Stomach smooth muscle (tissue), 2 donors: ENCODE results near the gene TMEM106B.
"Not testable (repeated sequence)": the region's sequence is repeated elsewhere in the genome, so short reads cannot be mapped to it uniquely, and the experiment has no call there.

Source experiments
- H3K27ac ChIP-seq: one replicate; pipeline ENCODE4 v1.7.0; 2013; ENCODE audit warnings: mild to moderate bottlenecking, low read length, inconsistent platforms
- H3K27me3 ChIP-seq, 2 donors: one replicate each; pipeline ENCODE4 v1.7.0; 2013; ENCODE audit warnings: low read length in 2 of 2; ENCODE audit not compliant: insufficient read depth in 2 of 2, control insufficient read depth in 1 of 2
- H3K36me3 ChIP-seq, 2 donors: one replicate each; pipeline ENCODE4 v1.7.0; 2013; ENCODE audit warnings: low read length in 2 of 2; ENCODE audit not compliant: control insufficient read depth in 2 of 2, insufficient read depth in 2 of 2
- H3K4me1 ChIP-seq: one replicate; pipeline ENCODE4 v1.7.0; 2013; ENCODE audit warnings: low read length; ENCODE audit not compliant: control insufficient read depth, insufficient read depth
- H3K4me3 ChIP-seq, 2 donors: one replicate each; pipeline ENCODE4 v1.7.0; 2013; ENCODE audit warnings: low read length in 2 of 2
- H3K9ac ChIP-seq, 2 donors: one replicate each; pipeline ENCODE4 v1.7.0; 2013; ENCODE audit warnings: low read length in 2 of 2, mild to moderate bottlenecking in 1 of 2
- H3K9me3 ChIP-seq, 2 donors: one replicate each; pipeline ENCODE4 v1.7.0; 2013; ENCODE audit warnings: low read length in 2 of 2; ENCODE audit not compliant: control insufficient read depth in 2 of 2
- donor health status: healthy.
- donor health status: Pancreatic carcinoma.

The TMEM106B gene

GRCh38 chr7:12211054-12211710 lies at the start of gene TMEM106B:
Gene TMEM106B, plus strand, starts transcription at chr7:12211294. Its CDS starts 3,517 bp downstream, at chr7:12214811.
- Histone ChIP-seq H3K9me3 (no peaks in the 10 kb centered on the region), H3K4me3 (peak within 1 kb of the TSS; percentile 79 to 96), H3K4me1 (peaks cover 4% of the 10 kb centered on the region), H3K27me3 (peaks cover 0 to 2% of the 10 kb centered on the region in 2 donors), H3K9ac (peak within 1 kb of the TSS; percentile 79 to 94), H3K36me3 (no peaks in the 10 kb centered on the region), H3K27ac (peak within 1 kb of the TSS; percentile 85)

- no peak overlapping the region for H3K27ac ChIP-seq
- no peaks in the 10 kb centered on the region for H3K4me1 ChIP-seq
- no peaks in the 10 kb centered on the region for H3K9me3 ChIP-seq
- no peak overlapping the region for H3K4me3 ChIP-seq
- no peak overlapping the region for H3K9ac ChIP-seq
- H3K27me3 ChIP-seq = no peaks in the 10 kb centered on the region
- H3K36me3 ChIP-seq = no peaks in the 10 kb centered on the region
Measured at GRCh38 chr7:12162415-12163113, 48.5 kb upstream of the TMEM106B start.

GRCh38 chr7:12168065-12168464 lies 43.0 kb upstream of the TMEM106B start:
- not testable (repeated sequence) for H3K36me3 ChIP-seq, H3K9ac ChIP-seq

GRCh38 chr7:12169981-12170820 lies 40.9 kb upstream of the TMEM106B start:
- H3K27ac ChIP-seq, H3K4me3 ChIP-seq: not testable (repeated sequence)

More at GRCh38 chr7:12168065-12168464, 43.0 kb upstream of the TMEM106B start:
- not testable (repeated sequence) for H3K27me3 ChIP-seq, H3K27ac ChIP-seq, H3K9me3 ChIP-seq, H3K4me1 ChIP-seq, H3K4me3 ChIP-seq

GRCh38 chr7:12173671-12174070 lies 37.4 kb upstream of the TMEM106B start:
- Histone ChIP-seq H3K9me3 (no peaks in the 10 kb centered on the region), H3K4me1 (no peaks in the 10 kb centered on the region), H3K36me3 (no peaks in the 10 kb centered on the region), H3K4me3 (no peak overlapping the region), H3K9ac (no peak overlapping the region), H3K27ac (no peak overlapping the region), H3K27me3 (no peaks in the 10 kb centered on the region)

More at GRCh38 chr7:12169981-12170820, 40.9 kb upstream of the TMEM106B start:
- H3K9me3 ChIP-seq, H3K4me1 ChIP-seq, H3K9ac ChIP-seq, H3K27me3 ChIP-seq, H3K36me3 ChIP-seq: not testable (repeated sequence)

GRCh38 chr7:12174931-12175330 lies 36.2 kb upstream of the TMEM106B start:
- Histone ChIP-seq H3K4me3 (no peak overlapping the region), H3K4me1 (no peaks in the 10 kb centered on the region), H3K27ac (no peak overlapping the region), H3K9ac (no peak overlapping the region), H3K27me3 (no peaks in the 10 kb centered on the region), H3K9me3 (no peaks in the 10 kb centered on the region), H3K36me3 (no peaks in the 10 kb centered on the region)

- no peak overlapping the region for H3K4me3 ChIP-seq
Measured at GRCh38 chr7:12178317-12178716, 32.8 kb upstream of the TMEM106B start.

GRCh38 chr7:12194426-12194825 lies 16.7 kb upstream of the TMEM106B start:
- Histone ChIP-seq H3K36me3 (no peaks in the 10 kb centered on the region), H3K27ac (no peak overlapping the region), H3K9me3 (no peaks in the 10 kb centered on the region), H3K9ac (no peak overlapping the region), H3K4me1 (no peaks in the 10 kb centered on the region), H3K4me3 (no peak overlapping the region), H3K27me3 (no peaks in the 10 kb centered on the region)

More at GRCh38 chr7:12178317-12178716, 32.8 kb upstream of the TMEM106B start:
- Histone ChIP-seq H3K27ac (no peak overlapping the region), H3K27me3 (no peaks in the 10 kb centered on the region), H3K9me3 (no peaks in the 10 kb centered on the region), H3K36me3 (no peaks in the 10 kb centered on the region), H3K4me1 (no peaks in the 10 kb centered on the region), H3K9ac (no peak overlapping the region)

GRCh38 chr7:12196386-12196785 lies 14.7 kb upstream of the TMEM106B start:
- Histone ChIP-seq H3K9me3 (no peaks in the 10 kb centered on the region), H3K27ac (no peak overlapping the region), H3K27me3 (no peaks in the 10 kb centered on the region), H3K4me1 (no peaks in the 10 kb centered on the region), H3K9ac (no peak overlapping the region), H3K36me3 (no peaks in the 10 kb centered on the region), H3K4me3 (no peak overlapping the region)

GRCh38 chr7:12199363-12199762 lies 11.7 kb upstream of the TMEM106B start:
- H3K4me1 ChIP-seq = no peaks in the 10 kb centered on the region
- no peak overlapping the region for H3K4me3 ChIP-seq
- H3K9me3 ChIP-seq = no peaks in the 10 kb centered on the region
- no peaks in the 10 kb centered on the region for H3K27me3 ChIP-seq
- H3K9ac ChIP-seq = no peak overlapping the region
- H3K27ac ChIP-seq = no peak overlapping the region
- no peaks in the 10 kb centered on the region for H3K36me3 ChIP-seq
